ENCODE results near the gene PPHLN1. TPM values are rescaled to one million over a fixed set of nuclear protein-coding genes. Genes with fewer than 3 reads are reported as not detected.

PPHLN1 gene
- polyA plus RNA-seq, 2 donors: 15.0 to 27.2 TPM

DNA sequence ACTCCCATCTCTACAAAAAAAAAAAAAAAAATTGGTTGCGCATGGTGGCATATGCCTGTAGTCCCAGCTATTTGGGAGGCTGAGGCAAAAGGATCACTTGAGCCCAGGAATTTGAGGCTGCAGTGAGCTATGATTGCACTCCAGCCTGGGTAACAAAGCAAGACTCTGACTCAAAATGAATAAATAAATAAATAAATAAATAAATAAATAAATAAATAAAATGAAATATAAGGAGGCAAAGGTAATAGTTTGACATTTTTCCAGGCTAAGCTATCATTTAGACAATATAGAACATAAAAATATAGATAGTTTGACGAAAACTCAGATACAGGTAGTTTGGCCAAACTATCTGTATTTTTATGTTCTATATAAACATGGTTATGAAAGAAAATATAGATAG, 40.5 kb upstream of the PPHLN1 start:
- H3K4me1 ChIP-seq (ENCODE audit: control insufficient read depth in 2 of 2, insufficient read depth in 2 of 2, low read length in 1 of 2): no peaks in the 10 kb centered on the region
- H3K9me3 ChIP-seq (ENCODE audit: control insufficient read depth in 2 of 2, insufficient read depth in 1 of 2, low read depth in 1 of 2, low read length in 1 of 2): no peaks in the 10 kb centered on the region
- H3K36me3 ChIP-seq (ENCODE audit: control insufficient read depth in 2 of 2, insufficient read depth in 2 of 2, low read length in 1 of 2): no peaks in the 10 kb centered on the region
- H3K4me3 ChIP-seq (ENCODE audit: low read depth in 1 of 2, low read length in 2 of 2): no peak overlapping the region
- 96 to 100% methylated on average over 2 of the region's 2 CpGs for WGBS, 2 donors
- no peak overlapping the region for H3K27ac ChIP-seq (ENCODE audit: low read depth in 2 of 2, low read length in 1 of 2)
- no peaks in the 10 kb centered on the region for H3K27me3 ChIP-seq (ENCODE audit: control insufficient read depth in 1 of 2, insufficient read depth in 2 of 2, low read length in 2 of 2)

GRCh38 chr12:42286741-42287140, 39.2 kb upstream of the PPHLN1 start:
- no peaks in the 10 kb centered on the region for H3K27me3 ChIP-seq (ENCODE audit: control insufficient read depth in 1 of 2, insufficient read depth in 2 of 2, low read length in 2 of 2)
- H3K36me3 ChIP-seq (ENCODE audit: control insufficient read depth in 2 of 2, insufficient read depth in 2 of 2, low read length in 1 of 2): no peaks in the 10 kb centered on the region
- WGBS, 2 donors: 87 to 89% methylated on average over 26 of the region's 26 CpGs
- H3K4me1 ChIP-seq (ENCODE audit: control insufficient read depth in 2 of 2, insufficient read depth in 2 of 2, low read length in 1 of 2): no peaks in the 10 kb centered on the region
- no peaks in the 10 kb centered on the region for H3K9me3 ChIP-seq (ENCODE audit: control insufficient read depth in 2 of 2, insufficient read depth in 1 of 2, low read depth in 1 of 2, low read length in 1 of 2)
- H3K27ac ChIP-seq (ENCODE audit: low read depth in 2 of 2, low read length in 1 of 2): no peak overlapping the region
- H3K4me3 ChIP-seq (ENCODE audit: low read depth in 1 of 2, low read length in 2 of 2): no peak overlapping the region

DNA sequence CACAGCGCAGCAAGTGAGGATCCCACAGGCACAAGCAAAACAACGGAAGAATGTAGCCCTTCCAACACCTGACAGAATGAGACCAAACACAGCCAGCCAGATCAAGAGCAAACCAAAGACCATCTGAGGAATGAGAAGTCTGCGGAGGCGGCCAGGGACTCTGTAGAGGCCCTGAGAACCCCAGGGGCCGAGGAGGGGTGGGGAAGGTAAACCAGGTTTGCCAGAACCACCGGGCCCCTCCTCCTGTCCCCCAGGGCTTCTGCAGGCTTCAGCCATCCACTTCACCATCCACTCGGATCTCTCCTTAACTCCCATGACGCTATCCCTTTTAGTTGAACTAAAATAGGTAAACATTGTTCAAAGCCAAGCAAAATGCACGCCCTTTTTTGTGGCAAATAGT, 37.4 kb upstream of the PPHLN1 start:
- Histone ChIP-seq H3K9me3 (ENCODE audit: control insufficient read depth in 2 of 2, insufficient read depth in 1 of 2, low read depth in 1 of 2, low read length in 1 of 2) (no peaks in the 10 kb centered on the region), H3K36me3 (ENCODE audit: control insufficient read depth in 2 of 2, insufficient read depth in 2 of 2, low read length in 1 of 2) (no peaks in the 10 kb centered on the region), H3K27ac (ENCODE audit: low read depth in 2 of 2, low read length in 1 of 2) (no peak overlapping the region), H3K27me3 (ENCODE audit: control insufficient read depth in 1 of 2, insufficient read depth in 2 of 2, low read length in 2 of 2) (no peaks in the 10 kb centered on the region), H3K4me3 (ENCODE audit: low read depth in 1 of 2, low read length in 2 of 2) (no peak overlapping the region), H3K4me1 (ENCODE audit: control insufficient read depth in 2 of 2, insufficient read depth in 2 of 2, low read length in 1 of 2) (no peaks in the 10 kb centered on the region)
- WGBS, 2 donors: 64 to 71% methylated on average over 9 of the region's 9 CpGs

DNA sequence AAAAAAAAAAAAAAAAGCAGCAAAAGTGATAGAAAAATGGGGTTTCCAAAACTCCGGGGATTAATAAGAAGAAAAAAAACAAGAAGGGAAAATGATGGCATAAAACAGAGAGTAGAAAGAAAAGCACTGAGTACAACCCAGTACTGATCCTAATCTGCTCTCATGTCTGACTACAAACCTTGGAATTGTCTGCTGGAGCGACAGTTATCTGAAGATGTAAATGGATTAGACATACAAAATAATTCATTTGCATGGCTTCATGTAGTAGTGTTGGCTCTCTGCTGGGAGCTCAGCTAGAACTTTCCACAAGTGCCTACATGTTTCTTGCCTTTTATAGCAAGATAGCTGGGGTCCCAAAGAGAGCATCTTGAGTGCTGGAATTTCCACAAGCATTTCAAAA, 34.3 kb upstream of the PPHLN1 start:
- H3K27ac ChIP-seq (ENCODE audit: low read depth in 2 of 2, low read length in 1 of 2): no peak overlapping the region
- H3K27me3 ChIP-seq (ENCODE audit: control insufficient read depth in 1 of 2, insufficient read depth in 2 of 2, low read length in 2 of 2): no peaks in the 10 kb centered on the region
- H3K4me1 ChIP-seq (ENCODE audit: control insufficient read depth in 2 of 2, insufficient read depth in 2 of 2, low read length in 1 of 2): no peaks in the 10 kb centered on the region
- no peak overlapping the region for H3K4me3 ChIP-seq (ENCODE audit: low read depth in 1 of 2, low read length in 2 of 2)
- no peaks in the 10 kb centered on the region for H3K36me3 ChIP-seq (ENCODE audit: control insufficient read depth in 2 of 2, insufficient read depth in 2 of 2, low read length in 1 of 2)
- no peaks in the 10 kb centered on the region for H3K9me3 ChIP-seq (ENCODE audit: control insufficient read depth in 2 of 2, insufficient read depth in 1 of 2, low read depth in 1 of 2, low read length in 1 of 2)
- 81 to 92% methylated on average over 2 of the region's 2 CpGs for WGBS, 2 donors

DNA sequence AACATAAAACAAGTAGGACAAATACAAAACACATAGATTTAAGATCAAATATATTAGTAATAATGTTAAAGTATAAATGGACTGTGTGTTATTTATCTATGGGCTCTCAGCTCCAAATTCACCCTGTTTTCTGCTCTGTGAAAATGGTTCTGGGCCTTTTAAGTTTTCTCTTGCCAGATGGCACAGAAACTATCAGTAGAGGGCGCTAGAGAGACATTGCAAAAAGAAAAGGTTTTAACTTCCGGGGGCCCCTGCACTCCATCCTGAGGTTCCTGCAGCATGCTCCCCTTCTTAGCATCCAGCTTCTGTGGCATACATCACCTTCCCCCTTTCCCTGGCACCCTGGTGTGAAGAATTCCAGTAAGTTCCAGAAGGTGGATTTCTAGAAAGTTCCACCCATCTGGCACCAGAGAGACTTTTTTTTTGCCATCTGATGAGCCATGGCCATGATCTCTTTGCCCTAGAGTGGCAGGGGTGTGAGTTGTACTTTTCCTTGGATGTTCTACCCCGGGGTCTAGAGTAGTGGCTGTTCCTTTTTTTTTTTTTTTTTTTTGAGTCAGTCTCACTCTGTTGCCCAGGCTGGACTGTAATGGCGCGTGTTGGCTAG, 29.4 kb upstream of the PPHLN1 start:
- H3K36me3 ChIP-seq (ENCODE audit: control insufficient read depth in 2 of 2, insufficient read depth in 2 of 2, low read length in 1 of 2): no peaks in the 10 kb centered on the region
- H3K27me3 ChIP-seq (ENCODE audit: control insufficient read depth in 1 of 2, insufficient read depth in 2 of 2, low read length in 2 of 2): no peaks in the 10 kb centered on the region
- no peak overlapping the region for H3K27ac ChIP-seq (ENCODE audit: low read depth in 2 of 2, low read length in 1 of 2)
- no peaks in the 10 kb centered on the region for H3K9me3 ChIP-seq (ENCODE audit: control insufficient read depth in 2 of 2, insufficient read depth in 1 of 2, low read depth in 1 of 2, low read length in 1 of 2)
- WGBS, 2 donors: 86 to 87% methylated on average over 5 of the region's 5 CpGs
- no peak overlapping the region for H3K4me3 ChIP-seq (ENCODE audit: low read depth in 1 of 2, low read length in 2 of 2)
- no peaks in the 10 kb centered on the region for H3K4me1 ChIP-seq (ENCODE audit: control insufficient read depth in 2 of 2, insufficient read depth in 2 of 2, low read length in 1 of 2)

GRCh38 chr12:42298887-42299286, 27.1 kb upstream of the PPHLN1 start:
- H3K27me3 ChIP-seq (ENCODE audit: control insufficient read depth in 1 of 2, insufficient read depth in 2 of 2, low read length in 2 of 2): no peaks in the 10 kb centered on the region
- 83 to 84% methylated on average over 4 of the region's 4 CpGs for WGBS, 2 donors
- no peak overlapping the region for H3K4me3 ChIP-seq (ENCODE audit: low read depth in 1 of 2, low read length in 2 of 2)
- H3K36me3 ChIP-seq (ENCODE audit: control insufficient read depth in 2 of 2, insufficient read depth in 2 of 2, low read length in 1 of 2): no peaks in the 10 kb centered on the region
- no peaks in the 10 kb centered on the region for H3K4me1 ChIP-seq (ENCODE audit: control insufficient read depth in 2 of 2, insufficient read depth in 2 of 2, low read length in 1 of 2)
- H3K27ac ChIP-seq (ENCODE audit: low read depth in 2 of 2, low read length in 1 of 2): no peak overlapping the region
- H3K9me3 ChIP-seq (ENCODE audit: control insufficient read depth in 2 of 2, insufficient read depth in 1 of 2, low read depth in 1 of 2, low read length in 1 of 2): no peaks in the 10 kb centered on the region

DNA sequence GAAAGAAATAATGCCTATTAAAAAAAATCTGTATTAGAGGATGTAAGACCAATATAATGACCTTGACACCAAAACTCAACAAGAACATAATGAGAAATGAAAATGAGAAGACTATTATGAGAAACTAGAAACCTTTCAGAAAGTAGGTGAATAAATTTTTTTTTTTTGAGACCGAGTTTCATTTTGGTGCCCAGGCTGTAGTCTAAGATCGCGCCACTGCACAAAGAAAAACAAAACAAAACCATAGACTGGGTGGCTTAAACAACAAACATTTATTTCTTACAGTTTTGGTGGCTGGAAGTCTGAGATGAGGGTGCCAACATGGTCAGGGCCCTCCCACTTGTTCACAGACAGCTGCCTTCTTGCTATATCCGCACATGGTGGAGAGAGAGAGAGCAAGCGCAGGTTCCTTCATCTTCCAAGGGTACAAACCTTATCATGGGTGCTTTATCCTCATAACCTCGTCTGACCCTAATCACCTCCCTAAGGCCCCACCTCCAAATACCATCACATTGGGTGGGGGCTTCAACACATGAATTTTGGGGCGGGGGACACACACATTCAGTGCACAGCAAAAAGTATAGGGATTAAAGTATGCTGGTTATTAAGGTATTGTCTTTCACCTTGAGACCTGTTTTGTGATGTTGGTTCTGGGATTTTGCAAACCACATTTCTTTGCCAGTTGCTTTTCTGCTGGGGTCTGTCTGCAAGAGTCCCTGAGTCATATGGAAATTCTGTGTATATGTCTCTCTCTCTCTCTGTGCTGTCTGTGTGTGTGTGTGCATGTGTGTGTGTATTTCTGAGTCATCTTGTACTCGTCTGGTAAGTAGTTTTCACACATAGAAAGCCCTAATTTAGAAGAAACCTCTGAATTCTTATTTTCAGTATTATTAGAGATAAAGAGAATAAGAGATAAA, 26.3 kb upstream of the PPHLN1 start:
- Histone ChIP-seq H3K27ac (ENCODE audit: low read depth in 2 of 2, low read length in 1 of 2) (no peak overlapping the region), H3K4me3 (ENCODE audit: low read depth in 1 of 2, low read length in 2 of 2) (no peak overlapping the region), H3K27me3 (ENCODE audit: control insufficient read depth in 1 of 2, insufficient read depth in 2 of 2, low read length in 2 of 2) (no peaks in the 10 kb centered on the region), H3K36me3 (ENCODE audit: control insufficient read depth in 2 of 2, insufficient read depth in 2 of 2, low read length in 1 of 2) (no peaks in the 10 kb centered on the region), H3K9me3 (ENCODE audit: control insufficient read depth in 2 of 2, insufficient read depth in 1 of 2, low read depth in 1 of 2, low read length in 1 of 2) (no peaks in the 10 kb centered on the region), H3K4me1 (ENCODE audit: control insufficient read depth in 2 of 2, insufficient read depth in 2 of 2, low read length in 1 of 2) (no peaks in the 10 kb centered on the region)
- WGBS, 2 donors: 74% methylated on average over 8 of the region's 8 CpGs

GRCh38 chr12:42306297-42306696, 19.7 kb upstream of the PPHLN1 start:
- H3K27ac ChIP-seq (ENCODE audit: low read depth in 2 of 2, low read length in 1 of 2): no peak overlapping the region
- H3K36me3 ChIP-seq (ENCODE audit: control insufficient read depth in 2 of 2, insufficient read depth in 2 of 2, low read length in 1 of 2): no peaks in the 10 kb centered on the region
- H3K4me1 ChIP-seq (ENCODE audit: control insufficient read depth in 2 of 2, insufficient read depth in 2 of 2, low read length in 1 of 2): no peaks in the 10 kb centered on the region
- WGBS, 2 donors: 96 to 97% methylated on average over 3 of the region's 3 CpGs
- H3K9me3 ChIP-seq (ENCODE audit: control insufficient read depth in 2 of 2, insufficient read depth in 1 of 2, low read depth in 1 of 2, low read length in 1 of 2): no peaks in the 10 kb centered on the region
- H3K27me3 ChIP-seq (ENCODE audit: control insufficient read depth in 1 of 2, insufficient read depth in 2 of 2, low read length in 2 of 2): no peaks in the 10 kb centered on the region
- no peak overlapping the region for H3K4me3 ChIP-seq (ENCODE audit: low read depth in 1 of 2, low read length in 2 of 2)

GRCh38 chr12:42308390-42308789, 17.6 kb upstream of the PPHLN1 start:
- Histone ChIP-seq H3K4me1 (ENCODE audit: control insufficient read depth in 2 of 2, insufficient read depth in 2 of 2, low read length in 1 of 2) (no peaks in the 10 kb centered on the region), H3K9me3 (ENCODE audit: control insufficient read depth in 2 of 2, insufficient read depth in 1 of 2, low read depth in 1 of 2, low read length in 1 of 2) (no peaks in the 10 kb centered on the region), H3K36me3 (ENCODE audit: control insufficient read depth in 2 of 2, insufficient read depth in 2 of 2, low read length in 1 of 2) (no peaks in the 10 kb centered on the region), H3K27ac (ENCODE audit: low read depth in 2 of 2, low read length in 1 of 2) (no peak overlapping the region), H3K4me3 (ENCODE audit: low read depth in 1 of 2, low read length in 2 of 2) (no peak overlapping the region), H3K27me3 (ENCODE audit: control insufficient read depth in 1 of 2, insufficient read depth in 2 of 2, low read length in 2 of 2) (no peaks in the 10 kb centered on the region)
- WGBS, 2 donors: 95% methylated on average over 2 of the region's 2 CpGs

DNA sequence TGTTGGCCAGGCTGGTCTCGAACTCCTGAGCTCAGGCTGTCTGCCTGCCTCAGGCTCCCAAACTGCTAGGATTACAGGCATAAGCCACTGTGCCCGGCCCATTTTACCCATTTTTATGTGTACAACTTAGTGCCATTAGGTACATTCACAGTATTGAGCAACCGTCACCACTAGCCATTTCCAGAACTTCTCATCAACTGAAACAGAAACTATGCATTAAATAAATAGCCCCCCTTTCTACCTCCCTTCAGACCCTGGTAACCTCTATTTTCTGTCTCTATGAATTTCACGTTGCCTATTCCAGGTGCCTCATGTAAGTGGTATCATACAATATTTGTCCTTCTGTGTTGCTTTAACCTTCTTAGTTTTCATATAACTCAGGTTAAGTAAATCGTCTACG, 16.0 kb upstream of the PPHLN1 start:
- H3K27me3 ChIP-seq (ENCODE audit: control insufficient read depth in 1 of 2, insufficient read depth in 2 of 2, low read length in 2 of 2): no peaks in the 10 kb centered on the region
- no peak overlapping the region for H3K27ac ChIP-seq (ENCODE audit: low read depth in 2 of 2, low read length in 1 of 2)
- WGBS, 2 donors: 82 to 85% methylated on average over 6 of the region's 6 CpGs

More for the DNA sequence above, 16.0 kb upstream of the PPHLN1 start:
- Histone ChIP-seq H3K4me3 (ENCODE audit: low read depth in 1 of 2, low read length in 2 of 2) (no peak overlapping the region), H3K4me1 (ENCODE audit: control insufficient read depth in 2 of 2, insufficient read depth in 2 of 2, low read length in 1 of 2) (no peaks in the 10 kb centered on the region), H3K9me3 (ENCODE audit: control insufficient read depth in 2 of 2, insufficient read depth in 1 of 2, low read depth in 1 of 2, low read length in 1 of 2) (no peaks in the 10 kb centered on the region), H3K36me3 (ENCODE audit: control insufficient read depth in 2 of 2, insufficient read depth in 2 of 2, low read length in 1 of 2) (no peaks in the 10 kb centered on the region)
